ENCODE results near the gene PDE7B.

The PDE7B gene

DNA sequence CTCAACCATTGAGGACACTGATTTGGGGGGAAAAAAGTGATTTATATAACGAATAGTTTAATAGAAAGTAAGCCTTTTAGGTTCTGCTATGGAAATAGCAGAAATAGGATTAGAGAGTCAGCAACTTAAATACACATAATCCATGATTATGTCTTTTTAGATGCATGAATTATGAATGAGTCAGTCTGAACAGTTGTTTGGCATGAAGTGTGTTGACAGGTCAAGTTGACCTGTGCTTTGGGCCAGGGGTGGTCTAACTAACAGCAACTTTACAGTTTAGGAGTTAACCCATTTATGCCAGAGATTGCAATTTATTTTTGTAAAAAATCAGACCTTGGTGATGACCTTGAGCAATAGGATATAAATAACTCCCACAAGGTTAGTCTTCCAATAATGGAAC is 207.4 kb downstream of the PDE7B start:
- Histone ChIP-seq H3K4me1 (ENCODE audit: control insufficient read depth, insufficient read depth, low read length) (no peaks in the 10 kb centered on the region), H3K36me3 (ENCODE audit: control insufficient read depth, insufficient read depth, low read length) (no peaks in the 10 kb centered on the region), H3K4me3 (ENCODE audit: insufficient read depth, low read depth, low read length) (no peak overlapping the region), H3K27ac (ENCODE audit: insufficient read depth, low read depth, low read length, poor library complexity, severe bottlenecking) (no peak overlapping the region), H3K27me3 (ENCODE audit: control insufficient read depth, insufficient read depth, low read length, poor library complexity, severe bottlenecking) (no peaks in the 10 kb centered on the region), H3K9me3 (ENCODE audit: control insufficient read depth, low read length) (no peaks in the 10 kb centered on the region)
- no CpG with 5 or more reads among the region's 1 CpG for WGBS, 2 experiments

DNA sequence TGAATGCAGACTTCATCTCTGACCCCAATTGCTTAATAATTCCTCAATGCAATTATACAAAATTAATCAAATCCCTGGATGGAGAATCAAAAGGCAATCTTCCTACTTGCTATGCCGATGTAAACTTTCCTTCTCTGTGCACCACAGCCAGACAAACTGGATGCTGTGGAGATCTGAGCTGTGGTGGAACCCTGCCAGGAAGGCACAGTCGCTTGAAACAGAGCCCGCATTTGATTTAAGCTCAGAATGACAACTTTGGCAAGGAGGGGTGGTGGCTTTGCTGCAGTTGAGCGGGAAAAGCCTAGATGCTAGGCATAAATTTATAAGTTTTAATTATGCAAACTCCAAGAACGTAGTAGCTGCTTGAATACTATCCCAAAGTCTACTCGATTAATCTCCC is 207.8 kb downstream of the PDE7B start:
- Histone ChIP-seq H3K4me1 (ENCODE audit: control insufficient read depth, insufficient read depth, low read length) (no peaks in the 10 kb centered on the region), H3K36me3 (ENCODE audit: control insufficient read depth, insufficient read depth, low read length) (no peaks in the 10 kb centered on the region), H3K9me3 (ENCODE audit: control insufficient read depth, low read length) (no peaks in the 10 kb centered on the region), H3K4me3 (ENCODE audit: insufficient read depth, low read depth, low read length) (no peak overlapping the region), H3K27ac (ENCODE audit: insufficient read depth, low read depth, low read length, poor library complexity, severe bottlenecking) (no peak overlapping the region), H3K27me3 (ENCODE audit: control insufficient read depth, insufficient read depth, low read length, poor library complexity, severe bottlenecking) (no peaks in the 10 kb centered on the region)
- 89 to 93% methylated on average over 5 to 6 of the region's 6 CpGs for WGBS, 2 experiments

DNA sequence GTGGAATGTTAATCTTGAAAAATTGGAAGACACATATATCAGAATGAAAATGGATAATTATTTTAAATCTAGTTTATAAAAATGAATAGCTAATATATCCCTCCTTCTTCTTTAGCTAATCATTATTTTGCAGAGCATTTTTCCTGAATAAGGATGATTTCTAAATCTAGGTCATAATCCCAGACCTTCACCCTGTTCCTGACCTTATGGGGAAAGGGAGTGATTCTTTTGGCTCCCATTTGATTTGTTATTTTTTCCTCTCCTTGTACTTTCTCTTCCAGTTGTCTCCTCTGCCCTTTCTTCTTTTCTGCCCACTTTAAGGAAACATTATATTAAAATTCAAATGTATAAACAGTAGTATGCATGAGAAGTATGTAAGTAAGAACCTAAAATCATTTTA is 208.6 kb downstream of the PDE7B start:
- Histone ChIP-seq H3K27ac (ENCODE audit: insufficient read depth, low read depth, low read length, poor library complexity, severe bottlenecking) (no peak overlapping the region), H3K4me1 (ENCODE audit: control insufficient read depth, insufficient read depth, low read length) (no peaks in the 10 kb centered on the region), H3K4me3 (ENCODE audit: insufficient read depth, low read depth, low read length) (no peak overlapping the region), H3K36me3 (ENCODE audit: control insufficient read depth, insufficient read depth, low read length) (no peaks in the 10 kb centered on the region), H3K9me3 (ENCODE audit: control insufficient read depth, low read length) (no peaks in the 10 kb centered on the region), H3K27me3 (ENCODE audit: control insufficient read depth, insufficient read depth, low read length, poor library complexity, severe bottlenecking) (no peaks in the 10 kb centered on the region)

- Histone ChIP-seq H3K27me3 (ENCODE audit: control insufficient read depth, insufficient read depth, low read length, poor library complexity, severe bottlenecking) (no peaks in the 10 kb centered on the region), H3K4me1 (ENCODE audit: control insufficient read depth, insufficient read depth, low read length) (no peaks in the 10 kb centered on the region), H3K36me3 (ENCODE audit: control insufficient read depth, insufficient read depth, low read length) (no peaks in the 10 kb centered on the region), H3K9me3 (ENCODE audit: control insufficient read depth, low read length) (no peaks in the 10 kb centered on the region), H3K4me3 (ENCODE audit: insufficient read depth, low read depth, low read length) (no peak overlapping the region), H3K27ac (ENCODE audit: insufficient read depth, low read depth, low read length, poor library complexity, severe bottlenecking) (no peak overlapping the region)
Measured at GRCh38 chr6:136060759-136061158, 209.3 kb downstream of the PDE7B start.

DNA sequence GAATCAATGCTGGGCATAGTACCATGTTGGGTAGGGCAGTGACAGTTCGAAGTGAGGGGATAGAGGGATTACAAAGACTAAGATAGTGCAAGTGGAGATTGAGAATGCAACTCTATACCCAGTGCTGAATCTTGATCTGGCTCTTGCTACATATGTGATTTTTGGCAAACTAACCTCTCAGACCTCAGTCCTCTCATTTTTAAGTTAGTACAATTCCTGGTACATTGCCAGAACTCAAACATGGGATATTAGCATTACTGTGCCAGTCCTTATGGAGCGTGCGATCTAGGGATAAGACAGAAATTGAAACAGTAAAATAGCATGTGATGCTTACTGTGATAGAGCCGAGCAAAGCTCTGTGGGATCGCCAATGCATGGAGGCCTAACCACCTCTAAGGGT is 210.2 kb downstream of the PDE7B start:
- Histone ChIP-seq H3K4me1 (ENCODE audit: control insufficient read depth, insufficient read depth, low read length) (no peaks in the 10 kb centered on the region), H3K27ac (ENCODE audit: insufficient read depth, low read depth, low read length, poor library complexity, severe bottlenecking) (no peak overlapping the region), H3K27me3 (ENCODE audit: control insufficient read depth, insufficient read depth, low read length, poor library complexity, severe bottlenecking) (no peaks in the 10 kb centered on the region), H3K9me3 (ENCODE audit: control insufficient read depth, low read length) (no peaks in the 10 kb centered on the region), H3K4me3 (ENCODE audit: insufficient read depth, low read depth, low read length) (no peak overlapping the region), H3K36me3 (ENCODE audit: control insufficient read depth, insufficient read depth, low read length) (no peaks in the 10 kb centered on the region)
- WGBS, 2 experiments = 95 to 96% methylated on average over 5 of the region's 5 CpGs

DNA sequence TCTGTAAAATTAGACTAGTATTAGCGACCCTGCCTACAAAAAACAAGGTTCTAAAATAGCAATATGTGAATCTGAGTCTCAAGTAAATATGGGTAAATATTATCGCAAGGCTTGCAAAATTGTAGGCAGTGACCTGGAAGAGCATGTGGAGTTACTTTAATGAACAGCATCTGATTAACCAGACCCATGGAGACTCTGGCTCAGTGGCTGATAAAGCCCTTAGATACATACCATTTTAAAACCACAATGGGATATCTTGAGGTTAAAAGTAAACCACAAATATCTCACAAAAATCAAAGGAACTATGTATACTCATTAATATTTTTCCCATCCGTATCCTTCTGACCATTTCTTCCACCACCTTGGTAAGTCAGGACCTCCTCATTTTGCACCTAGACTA is 211.6 kb downstream of the PDE7B start:
- Histone ChIP-seq H3K9me3 (ENCODE audit: control insufficient read depth, low read length) (no peaks in the 10 kb centered on the region), H3K27me3 (ENCODE audit: control insufficient read depth, insufficient read depth, low read length, poor library complexity, severe bottlenecking) (no peaks in the 10 kb centered on the region), H3K4me1 (ENCODE audit: control insufficient read depth, insufficient read depth, low read length) (no peaks in the 10 kb centered on the region), H3K4me3 (ENCODE audit: insufficient read depth, low read depth, low read length) (no peak overlapping the region), H3K27ac (ENCODE audit: insufficient read depth, low read depth, low read length, poor library complexity, severe bottlenecking) (no peak overlapping the region), H3K36me3 (ENCODE audit: control insufficient read depth, insufficient read depth, low read length) (no peaks in the 10 kb centered on the region)
- 92 to 96% methylated on average over 3 of the region's 3 CpGs for WGBS, 2 experiments

DNA sequence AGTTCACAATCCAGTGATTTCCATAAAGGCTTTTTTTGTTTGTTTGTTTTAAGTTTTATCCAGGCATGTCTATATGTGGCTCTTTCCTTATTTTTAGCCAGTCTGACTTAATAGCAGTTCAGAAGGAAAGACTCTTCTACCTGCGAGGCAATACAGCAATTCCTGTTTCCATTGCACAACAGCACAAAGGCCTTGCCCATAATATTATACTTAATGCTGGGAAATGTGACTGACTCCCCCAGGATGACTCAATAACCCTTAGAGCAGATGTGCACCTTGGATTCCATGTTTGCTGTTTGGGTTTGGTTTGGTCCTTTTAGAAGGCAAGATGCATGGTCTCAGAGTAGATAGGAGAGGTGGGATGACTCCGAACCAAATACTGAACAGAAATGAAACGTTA is 214.5 kb downstream of the PDE7B start:
- Histone ChIP-seq H3K4me1 (ENCODE audit: control insufficient read depth, insufficient read depth, low read length) (no peaks in the 10 kb centered on the region), H3K9me3 (ENCODE audit: control insufficient read depth, low read length) (no peaks in the 10 kb centered on the region), H3K4me3 (ENCODE audit: insufficient read depth, low read depth, low read length) (no peak overlapping the region), H3K27ac (ENCODE audit: insufficient read depth, low read depth, low read length, poor library complexity, severe bottlenecking) (no peak overlapping the region), H3K36me3 (ENCODE audit: control insufficient read depth, insufficient read depth, low read length) (no peaks in the 10 kb centered on the region), H3K27me3 (ENCODE audit: control insufficient read depth, insufficient read depth, low read length, poor library complexity, severe bottlenecking) (no peaks in the 10 kb centered on the region)
- WGBS, 2 experiments = 86 to 89% methylated on average over 1 to 3 of the region's 3 CpGs

DNA sequence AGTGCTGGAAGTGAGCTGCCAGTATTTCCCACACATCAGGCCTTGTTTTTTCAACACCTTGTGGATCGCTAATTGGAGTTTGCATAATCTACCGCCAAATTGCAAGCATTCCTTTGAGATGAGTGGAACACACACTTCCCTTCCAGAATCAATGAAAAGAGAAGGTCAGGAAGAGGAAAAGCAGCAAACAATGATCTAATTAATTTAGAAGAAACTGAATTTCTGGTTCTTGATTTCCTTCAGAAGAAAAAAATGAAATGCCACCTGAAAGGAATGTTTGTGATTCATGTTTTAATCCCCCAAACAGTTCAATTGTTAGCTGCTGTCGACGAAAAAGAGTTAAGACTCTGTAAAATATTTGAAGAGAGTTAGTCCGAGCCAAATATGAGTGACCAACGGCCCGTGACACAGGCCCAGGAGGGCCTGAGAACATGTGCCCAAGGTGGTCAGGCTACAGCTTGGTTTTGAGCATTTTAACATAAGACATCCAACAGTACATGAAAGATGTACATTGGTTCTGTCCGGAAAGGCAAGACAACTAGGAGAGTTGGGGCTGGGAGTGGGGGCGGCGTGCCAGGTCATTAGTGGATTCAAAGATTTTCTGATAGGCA is 216.3 kb downstream of the PDE7B start:
- no peaks in the 10 kb centered on the region for H3K27me3 ChIP-seq (ENCODE audit: control insufficient read depth, insufficient read depth, low read length, poor library complexity, severe bottlenecking)
- H3K9me3 ChIP-seq (ENCODE audit: control insufficient read depth, low read length) = no peaks in the 10 kb centered on the region
- no peaks in the 10 kb centered on the region for H3K4me1 ChIP-seq (ENCODE audit: control insufficient read depth, insufficient read depth, low read length)
- H3K36me3 ChIP-seq (ENCODE audit: control insufficient read depth, insufficient read depth, low read length) = no peaks in the 10 kb centered on the region
- WGBS, 2 experiments = 71 to 80% methylated on average over 10 of the region's 10 CpGs
- no peak overlapping the region for H3K27ac ChIP-seq (ENCODE audit: insufficient read depth, low read depth, low read length, poor library complexity, severe bottlenecking)
- no peak overlapping the region for H3K4me3 ChIP-seq (ENCODE audit: insufficient read depth, low read depth, low read length)

DNA sequence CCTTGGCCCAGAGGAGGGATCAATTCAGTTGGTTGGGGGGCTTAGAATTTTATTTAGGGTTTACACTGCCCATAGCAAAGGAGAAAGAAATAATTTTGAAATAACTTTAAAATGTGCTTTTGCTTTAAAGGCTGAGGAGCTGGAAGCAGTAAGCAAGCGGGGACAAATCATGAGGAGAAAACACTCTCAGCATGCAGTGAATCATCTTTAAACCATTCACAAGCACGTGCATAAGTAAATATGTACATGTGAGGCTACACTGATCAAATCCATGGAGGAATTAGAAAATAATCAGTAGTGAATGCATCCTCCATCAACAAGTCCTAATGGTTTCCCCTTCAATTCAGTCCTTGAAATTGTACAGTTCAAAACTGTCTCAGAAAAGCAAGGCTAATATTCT is 217.6 kb downstream of the PDE7B start:
- no peaks in the 10 kb centered on the region for H3K27me3 ChIP-seq (ENCODE audit: control insufficient read depth, insufficient read depth, low read length, poor library complexity, severe bottlenecking)
- H3K4me1 ChIP-seq (ENCODE audit: control insufficient read depth, insufficient read depth, low read length) = no peaks in the 10 kb centered on the region
- no peaks in the 10 kb centered on the region for H3K9me3 ChIP-seq (ENCODE audit: control insufficient read depth, low read length)
- no peaks in the 10 kb centered on the region for H3K36me3 ChIP-seq (ENCODE audit: control insufficient read depth, insufficient read depth, low read length)
- no peak overlapping the region for H3K4me3 ChIP-seq (ENCODE audit: insufficient read depth, low read depth, low read length)
- no peak overlapping the region for H3K27ac ChIP-seq (ENCODE audit: insufficient read depth, low read depth, low read length, poor library complexity, severe bottlenecking)
- 80 to 81% methylated on average over 2 of the region's 2 CpGs for WGBS, 2 experiments

DNA sequence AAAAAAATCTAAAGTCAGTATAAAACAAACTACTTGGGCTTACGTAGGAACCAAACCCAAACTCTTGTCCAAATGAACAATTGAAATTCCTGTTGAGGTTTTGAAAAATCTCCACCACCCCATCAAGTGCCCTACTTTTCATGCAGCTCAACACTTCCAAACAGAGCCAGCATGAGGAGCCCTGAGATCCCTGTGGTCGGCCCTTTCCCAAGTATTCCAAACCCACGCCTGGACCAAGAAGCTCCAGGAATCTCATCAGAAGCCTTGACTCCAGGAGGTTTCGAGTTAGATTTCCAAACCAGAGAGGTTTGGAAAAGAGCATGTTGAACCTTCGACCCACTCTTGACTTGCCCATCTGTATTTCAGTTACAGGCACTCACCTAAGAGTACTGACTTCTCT is 219.3 kb downstream of the PDE7B start:
- H3K27me3 ChIP-seq (ENCODE audit: control insufficient read depth, insufficient read depth, low read length, poor library complexity, severe bottlenecking) = no peaks in the 10 kb centered on the region
- 91 to 92% methylated on average over 5 of the region's 5 CpGs for WGBS, 2 experiments
- no peaks in the 10 kb centered on the region for H3K4me1 ChIP-seq (ENCODE audit: control insufficient read depth, insufficient read depth, low read length)
- H3K4me3 ChIP-seq (ENCODE audit: insufficient read depth, low read depth, low read length) = no peak overlapping the region
- no peak overlapping the region for H3K27ac ChIP-seq (ENCODE audit: insufficient read depth, low read depth, low read length, poor library complexity, severe bottlenecking)
- H3K9me3 ChIP-seq (ENCODE audit: control insufficient read depth, low read length) = no peaks in the 10 kb centered on the region
- H3K36me3 ChIP-seq (ENCODE audit: control insufficient read depth, insufficient read depth, low read length) = no peaks in the 10 kb centered on the region

GRCh38 chr6:136072691-136073090 is 221.2 kb downstream of the PDE7B start:
- H3K9me3 ChIP-seq (ENCODE audit: control insufficient read depth, low read length) = no peaks in the 10 kb centered on the region
- H3K27ac ChIP-seq (ENCODE audit: insufficient read depth, low read depth, low read length, poor library complexity, severe bottlenecking) = no peak overlapping the region
- H3K36me3 ChIP-seq (ENCODE audit: control insufficient read depth, insufficient read depth, low read length) = no peaks in the 10 kb centered on the region
- WGBS, 2 experiments = 89 to 93% methylated on average over 7 of the region's 7 CpGs
- H3K4me3 ChIP-seq (ENCODE audit: insufficient read depth, low read depth, low read length) = no peak overlapping the region
- no peaks in the 10 kb centered on the region for H3K27me3 ChIP-seq (ENCODE audit: control insufficient read depth, insufficient read depth, low read length, poor library complexity, severe bottlenecking)
- no peaks in the 10 kb centered on the region for H3K4me1 ChIP-seq (ENCODE audit: control insufficient read depth, insufficient read depth, low read length)
